ENCODE results near the gene SUCLG2. TPM values are rescaled to one million over a fixed set of nuclear protein-coding genes. Genes with fewer than 3 reads are reported as not detected.

The SUCLG2 gene
- total and polyA plus RNA-seq, 10 of the 15 experiments (the other 5 are each of a cell fraction or from before 2014, with no cell fraction given): 17.8 to 50.9 (median 37.2) TPM

DNA sequence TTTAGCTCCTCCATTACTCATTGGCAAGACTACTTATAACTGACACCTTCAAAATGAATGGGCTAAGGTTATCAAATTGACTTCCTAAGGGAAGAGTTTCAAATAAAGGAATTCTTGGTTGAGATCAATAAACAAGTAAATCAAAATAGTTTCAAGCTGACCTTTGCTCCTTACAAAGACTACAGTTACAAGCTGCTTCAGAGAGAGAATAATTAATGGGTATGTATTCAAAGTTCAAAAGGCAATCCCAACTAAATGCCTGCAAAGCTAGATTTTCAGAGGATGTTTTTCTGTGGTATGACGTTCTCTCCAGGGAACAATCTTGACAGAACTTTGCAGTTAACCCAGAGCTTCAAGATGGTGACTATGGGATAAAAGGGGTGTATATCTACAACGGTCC is 153.7 kb downstream of the SUCLG2 start:
- TF ChIP-seq ZNF384 (IDR thresholded peaks at IDR 0.05; ENCODE audit: borderline replicate concordance, low read depth, low read length): no peak
- no peak for TF ChIP-seq ELK1 (IDR thresholded peaks at IDR 0.05; ENCODE audit: low read depth, low read length)
- no peak for TF ChIP-seq JUNB (IDR thresholded peaks at IDR 0.05)
- TF ChIP-seq RB1 (IDR thresholded peaks at IDR 0.05; ENCODE audit: borderline replicate concordance): no peak
- no peak for TF ChIP-seq SMC3 (IDR thresholded peaks at IDR 0.05; ENCODE audit: borderline replicate concordance, low read length)
- TF ChIP-seq GABPA (IDR thresholded peaks at IDR 0.05; ENCODE audit: low read depth): no peak
- TF ChIP-seq CHD1 (IDR thresholded peaks at IDR 0.05; ENCODE audit: low read depth, low read length): no peak
- TF ChIP-seq SPI1 (IDR thresholded peaks at IDR 0.05; ENCODE audit: borderline replicate concordance, insufficient read depth, low read depth, low read length): no peak
- no peak for TF ChIP-seq HDGF (IDR thresholded peaks at IDR 0.05)
- TF ChIP-seq ZNF274 (IDR thresholded peaks at IDR 0.05; ENCODE audit: insufficient read depth, insufficient read length): no peak
- no peak for TF ChIP-seq SIX5 (IDR thresholded peaks at IDR 0.05; ENCODE audit: low read depth, low read length, severe bottlenecking)
- Histone ChIP-seq H2AFZ (ENCODE audit: control insufficient read depth, low read depth, low read length) (no peak overlapping the region), H4K20me1 (ENCODE audit: control insufficient read depth, insufficient read depth) (no peaks in the 10 kb centered on the region), H3K79me2 (ENCODE audit: control insufficient read depth, insufficient read depth, low read length) (no peaks in the 10 kb centered on the region), H3K27ac (ENCODE audit: control insufficient read depth, insufficient read depth) (no peak overlapping the region), H3K4me3 (no peak overlapping the region), H3K4me2 (ENCODE audit: control insufficient read depth, insufficient read depth) (no peak overlapping the region), H3K9ac (ENCODE audit: control insufficient read depth, insufficient read depth, low read length) (no peak overlapping the region), H3K4me1 (ENCODE audit: control insufficient read depth, insufficient read depth, low read length) (no peaks in the 10 kb centered on the region), H3K9me3 (replicated peaks; ENCODE audit: control insufficient read depth, insufficient read depth, low read length) (no peaks in the 10 kb centered on the region), H3K27me3 (replicated peaks in 1 of 2; ENCODE audit: control insufficient read depth in 2 of 2, insufficient read depth in 2 of 2, low read length in 1 of 2) (no peaks in the 10 kb centered on the region), H3K36me3 (ENCODE audit: control insufficient read depth in 2 of 2, insufficient read depth in 2 of 2, low read length in 1 of 2) (peaks cover 0 to 4% of the 10 kb centered on the region in 2 experiments; a peak in 2 of 4 replicates)
- POLR2A ChIA-PET: no interaction called here
- intact Hi-C loops (cut with micrococcal nuclease; ENCODE audit: unreplicated experiment): no loop called here
- RAD21 ChIA-PET (ENCODE audit: unreplicated experiment): no interaction called here
- in situ Hi-C loops (cut with MboI): no loop called here
- CTCF ChIA-PET: no interaction called here
- 95% methylated on average over 2 of the region's 2 CpGs for WGBS (ENCODE audit: insufficient coverage, insufficient replicate concordance, low lambda C conversion rate, missing lambda C conversion rate)
- SMC1A ChIA-PET (ENCODE audit: uncharacterized antibody, unreplicated experiment): interaction anchor here (1.5 kb wide), 1 partner anchor 8 kb away, joined by 3 read pairs; no protein-coding TSS in a partner anchor
- DNase-seq (ENCODE audit: low read depth, low spot score) (no peak), ATAC-seq (no peak), FAIRE-seq (no peak)
- no TSS peak for BruUV-seq (replicated peaks)
